Measurements from ENCODE around the gene ZBTB43. TPM values are rescaled to one million over a fixed set of nuclear protein-coding genes. Genes with fewer than 3 reads are reported as not detected.

Gene ZBTB43
- total RNA-seq, 6 donors from 2014 or later: 16.0 to 26.8 (median 19.4) TPM

GRCh38 chr9:126842977-126843799 is 38.3 kb downstream of the ZBTB43 start:
- TF ChIP-seq EP300 (IDR thresholded peaks at IDR 0.05) (no peak), POLR2AphosphoS5 (IDR thresholded peaks at IDR 0.05) (no peak), POLR2A (IDR thresholded peaks at IDR 0.05) (no peak)
- TF ChIP-seq, protein P1, sequence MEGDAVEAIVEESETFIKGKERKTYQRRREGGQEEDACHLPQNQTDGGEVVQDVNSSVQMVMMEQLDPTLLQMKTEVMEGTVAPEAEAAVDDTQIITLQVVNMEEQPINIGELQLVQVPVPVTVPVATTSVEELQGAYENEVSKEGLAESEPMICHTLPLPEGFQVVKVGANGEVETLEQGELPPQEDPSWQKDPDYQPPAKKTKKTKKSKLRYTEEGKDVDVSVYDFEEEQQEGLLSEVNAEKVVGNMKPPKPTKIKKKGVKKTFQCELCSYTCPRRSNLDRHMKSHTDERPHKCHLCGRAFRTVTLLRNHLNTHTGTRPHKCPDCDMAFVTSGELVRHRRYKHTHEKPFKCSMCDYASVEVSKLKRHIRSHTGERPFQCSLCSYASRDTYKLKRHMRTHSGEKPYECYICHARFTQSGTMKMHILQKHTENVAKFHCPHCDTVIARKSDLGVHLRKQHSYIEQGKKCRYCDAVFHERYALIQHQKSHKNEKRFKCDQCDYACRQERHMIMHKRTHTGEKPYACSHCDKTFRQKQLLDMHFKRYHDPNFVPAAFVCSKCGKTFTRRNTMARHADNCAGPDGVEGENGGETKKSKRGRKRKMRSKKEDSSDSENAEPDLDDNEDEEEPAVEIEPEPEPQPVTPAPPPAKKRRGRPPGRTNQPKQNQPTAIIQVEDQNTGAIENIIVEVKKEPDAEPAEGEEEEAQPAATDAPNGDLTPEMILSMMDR (IDR thresholded peaks at IDR 0.05): no peak
- Histone ChIP-seq H3K4me1 (peaks cover 0 to 14% (median 3%) of the 10 kb centered on the region in 4 donors), H3K36me3 (peaks cover 0 to 12% (median 4%) of the 10 kb centered on the region in 4 donors), H3K27ac (no peak overlapping the region), H3K4me3 (no peak overlapping the region), H3K27me3 (no peaks in the 10 kb centered on the region), H3K9me3 (no peaks in the 10 kb centered on the region)
- DNase-seq: no peak
- 73 to 79% methylated on average over 10 of the region's 10 CpGs for WGBS, 2 donors
- ATAC-seq (ENCODE audit: low FRiP score in 2 of 2): peak in 1 of 2 donors; percentile 61

GRCh38 chr9:126844085-126844484 is 39.2 kb downstream of the ZBTB43 start:
- Histone ChIP-seq H3K27ac (no peak overlapping the region), H3K36me3 (peaks cover 0 to 5% (median under 1%) of the 10 kb centered on the region in 4 donors), H3K4me1 (peaks cover 0 to 10% (median 0%) of the 10 kb centered on the region in 4 donors), H3K27me3 (no peaks in the 10 kb centered on the region), H3K4me3 (no peak overlapping the region), H3K9me3 (no peaks in the 10 kb centered on the region)
- WGBS, 2 donors: 57 to 59% methylated on average over 5 of the region's 5 CpGs
- TF ChIP-seq POLR2AphosphoS5 (IDR thresholded peaks at IDR 0.05) (no peak), POLR2A (IDR thresholded peaks at IDR 0.05) (no peak), EP300 (IDR thresholded peaks at IDR 0.05) (no peak)
- TF ChIP-seq, protein P1 (IDR thresholded peaks at IDR 0.05): no peak
- ATAC-seq (ENCODE audit: low FRiP score in 2 of 2) (no peak), DNase-seq (no peak)

DNA sequence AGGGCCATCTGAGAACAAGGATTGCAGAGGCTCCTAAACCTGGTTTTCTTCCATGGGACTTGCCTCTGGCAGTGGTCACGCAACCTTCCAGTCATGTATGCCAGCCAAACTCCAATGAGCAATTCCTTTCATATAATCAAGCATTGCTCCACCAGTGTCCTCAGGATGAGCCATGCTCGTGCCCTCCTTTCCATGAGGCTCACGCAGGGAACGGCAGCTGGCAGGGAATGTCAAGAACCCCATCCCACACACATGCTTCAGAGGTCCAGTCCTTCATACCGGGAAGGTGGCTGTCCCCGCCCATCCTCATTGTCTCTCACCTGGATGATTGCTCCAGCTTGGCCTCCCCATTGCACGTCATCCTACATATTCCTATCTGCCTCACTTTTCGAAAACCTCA is 42.2 kb downstream of the ZBTB43 start:
- ATAC-seq (ENCODE audit: low FRiP score in 2 of 2): no peak
- no peaks in the 10 kb centered on the region for H3K9me3 ChIP-seq
- 95 to 96% methylated on average over 6 to 8 of the region's 8 CpGs for WGBS, 2 donors
- H3K27ac ChIP-seq: no peak overlapping the region
- H3K27me3 ChIP-seq: no peaks in the 10 kb centered on the region
- peaks cover 0 to 5% (median 0%) of the 10 kb centered on the region in 4 donors for H3K4me1 ChIP-seq
- DNase-seq: no peak
- H3K36me3 ChIP-seq: no peaks in the 10 kb centered on the region
- H3K4me3 ChIP-seq: no peak overlapping the region
- TF ChIP-seq POLR2A (IDR thresholded peaks at IDR 0.05): no peak
- TF ChIP-seq EP300 (IDR thresholded peaks at IDR 0.05): no peak
- TF ChIP-seq, protein P1 (IDR thresholded peaks at IDR 0.05): no peak
- TF ChIP-seq POLR2AphosphoS5 (IDR thresholded peaks at IDR 0.05): no peak

DNA sequence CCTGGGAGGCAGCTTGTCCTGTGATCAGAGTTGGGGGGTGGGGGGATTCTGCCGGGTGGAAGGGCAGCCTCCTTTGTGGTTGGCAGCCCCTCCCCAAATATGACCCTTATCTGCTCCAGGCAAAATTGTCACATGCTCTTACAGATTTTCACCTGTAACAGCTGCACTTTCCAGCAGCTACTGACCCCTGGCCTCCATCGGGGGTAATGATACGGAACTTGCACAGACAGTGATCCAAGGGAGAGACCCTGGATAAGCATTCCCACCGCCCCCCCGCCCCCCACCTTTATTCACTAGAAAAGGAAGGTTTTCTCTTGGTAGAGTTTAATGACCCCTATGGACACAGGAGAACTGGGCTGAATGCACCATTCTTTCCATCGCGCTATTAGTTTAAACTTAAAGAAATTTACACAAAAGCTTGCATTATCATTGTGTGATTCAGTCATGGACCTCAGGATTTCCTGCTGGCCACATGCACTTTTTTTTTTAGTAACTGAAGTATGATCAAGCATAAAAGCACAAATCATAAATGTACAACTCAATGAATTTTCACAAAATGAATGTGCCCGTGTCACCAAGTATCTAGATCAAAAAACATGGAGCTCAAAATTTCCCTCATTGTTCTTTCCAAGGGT is 44.9 kb downstream of the ZBTB43 start:
- no peaks in the 10 kb centered on the region for H3K36me3 ChIP-seq
- no peak for TF ChIP-seq EP300 (IDR thresholded peaks at IDR 0.05)
- TF ChIP-seq, protein P1 (IDR thresholded peaks at IDR 0.05): no peak
- TF ChIP-seq POLR2AphosphoS5 (IDR thresholded peaks at IDR 0.05): no peak
- TF ChIP-seq POLR2A (IDR thresholded peaks at IDR 0.05): no peak
- no peak for ATAC-seq (ENCODE audit: low FRiP score in 2 of 2)
- DNase-seq: no peak
- no peaks in the 10 kb centered on the region for H3K9me3 ChIP-seq
- WGBS, 2 donors: 58 to 66% methylated on average over 8 of the region's 8 CpGs
- no peaks in the 10 kb centered on the region for H3K4me1 ChIP-seq
- no peak overlapping the region for H3K27ac ChIP-seq
- H3K4me3 ChIP-seq: no peak overlapping the region
- no peaks in the 10 kb centered on the region for H3K27me3 ChIP-seq
